HG02884 (cell line): ENCODE results near the gene ZSWIM3.
"Not testable (repeated sequence)": the region's sequence is repeated elsewhere in the genome, so short reads cannot be mapped to it uniquely, and the experiment has no call there.

Experiments
- ATAC-seq: cut with Tn5 transposase; IDR thresholded peaks from one replicate; pipeline ENCODE4 v1.9.1; 2021; ENCODE audit warnings: mild to moderate bottlenecking, moderate library complexity; ENCODE audit not compliant: unreplicated experiment

Gene ZSWIM3

DNA sequence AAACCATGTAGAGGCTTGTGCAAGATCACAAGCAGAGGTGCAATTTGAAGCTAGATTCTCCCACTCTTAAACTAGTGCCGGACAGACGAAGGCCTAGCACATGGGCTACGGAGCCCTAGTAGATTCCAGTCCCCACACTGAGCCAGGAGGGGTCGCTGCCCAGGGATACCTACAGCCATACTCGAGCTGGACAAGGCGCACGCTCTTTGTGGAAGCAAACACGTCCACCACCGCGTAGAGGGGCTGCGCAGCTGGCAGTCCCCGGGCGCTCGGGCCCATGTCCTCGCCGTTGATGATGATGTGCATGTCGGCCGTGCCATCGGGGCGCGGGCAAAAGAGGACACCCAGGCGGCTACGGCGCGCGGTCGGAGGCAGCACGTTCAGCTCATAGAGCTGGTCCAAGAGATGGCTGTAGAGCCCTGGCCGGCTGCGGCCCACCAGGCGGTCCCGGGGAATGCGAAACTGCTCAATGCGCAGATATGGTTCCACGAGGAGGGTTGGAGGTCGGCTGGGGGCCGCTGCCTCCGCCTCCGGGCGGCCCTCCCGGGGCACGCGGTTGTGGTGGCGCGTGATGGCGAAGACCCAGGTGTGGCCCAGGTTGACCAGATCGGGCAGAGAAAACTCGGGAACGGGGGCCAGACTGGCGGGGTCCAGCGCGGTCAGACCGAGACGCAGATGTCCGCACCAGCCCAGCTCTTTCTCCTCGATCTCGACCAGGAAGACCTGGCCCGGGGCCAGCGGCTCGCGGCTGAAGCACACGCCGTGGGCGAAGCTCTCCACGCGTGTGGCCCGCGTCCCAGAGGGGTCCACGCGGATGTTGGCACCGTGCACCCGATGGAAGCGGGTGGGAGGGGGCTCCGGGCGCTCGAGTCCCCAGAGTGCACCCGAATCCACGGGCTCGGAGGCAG is 32.9 kb downstream of the ZSWIM3 start:
- no peak for ATAC-seq

DNA sequence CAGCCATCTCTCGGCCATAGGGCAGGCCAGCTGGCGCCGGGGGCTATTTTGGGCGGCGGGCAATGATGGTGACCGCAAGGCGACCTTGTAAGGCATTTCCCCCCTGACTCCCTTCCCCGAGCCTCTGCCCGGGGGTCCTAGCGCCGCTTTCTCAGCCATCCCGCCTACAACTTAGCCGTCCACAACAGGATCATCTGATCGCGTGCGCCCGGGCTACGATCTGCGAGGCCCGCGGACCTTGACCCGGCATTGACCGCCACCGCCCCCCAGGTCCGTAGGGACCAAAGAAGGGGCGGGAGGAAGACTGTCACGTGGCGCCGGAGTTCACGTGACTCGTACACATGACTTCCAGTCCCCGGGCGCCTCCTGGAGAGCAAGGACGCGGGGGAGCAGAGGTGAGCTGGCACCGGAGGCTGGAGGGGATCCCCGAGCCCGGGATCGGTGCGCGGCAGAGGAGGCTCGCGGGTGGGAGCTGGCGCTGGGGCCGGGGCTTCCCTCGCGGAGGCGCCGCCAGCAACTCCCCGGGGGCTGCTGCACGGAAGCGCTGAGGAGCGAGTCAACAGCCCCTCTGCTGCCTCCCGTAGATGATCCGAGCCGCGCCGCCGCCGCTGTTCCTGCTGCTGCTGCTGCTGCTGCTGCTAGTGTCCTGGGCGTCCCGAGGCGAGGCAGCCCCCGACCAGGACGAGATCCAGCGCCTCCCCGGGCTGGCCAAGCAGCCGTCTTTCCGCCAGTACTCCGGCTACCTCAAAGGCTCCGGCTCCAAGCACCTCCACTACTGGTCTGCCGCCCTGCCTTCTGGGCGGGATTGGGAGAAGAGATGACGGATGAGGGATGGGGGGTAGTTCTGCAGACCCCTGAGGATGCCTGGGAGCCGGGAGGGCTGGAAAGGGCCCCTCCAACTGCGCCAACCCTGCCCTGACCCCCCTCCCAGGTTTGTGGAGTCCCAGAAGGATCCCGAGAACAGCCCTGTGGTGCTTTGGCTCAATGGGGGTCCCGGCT is 33.9 kb downstream of the ZSWIM3 start, which contains the start of the genes CTSA and NEURL2:
TSS of gene CTSA (plus strand) at position 351 of the 999 bp plus-strand sequence. CDS start at position 585, 234 bp downstream.
TSS of gene NEURL2 (minus strand) at position 224 of the 999 bp plus-strand sequence. CDS start at position 7, 217 bp downstream.
- ATAC-seq = peak; percentile 71

DNA sequence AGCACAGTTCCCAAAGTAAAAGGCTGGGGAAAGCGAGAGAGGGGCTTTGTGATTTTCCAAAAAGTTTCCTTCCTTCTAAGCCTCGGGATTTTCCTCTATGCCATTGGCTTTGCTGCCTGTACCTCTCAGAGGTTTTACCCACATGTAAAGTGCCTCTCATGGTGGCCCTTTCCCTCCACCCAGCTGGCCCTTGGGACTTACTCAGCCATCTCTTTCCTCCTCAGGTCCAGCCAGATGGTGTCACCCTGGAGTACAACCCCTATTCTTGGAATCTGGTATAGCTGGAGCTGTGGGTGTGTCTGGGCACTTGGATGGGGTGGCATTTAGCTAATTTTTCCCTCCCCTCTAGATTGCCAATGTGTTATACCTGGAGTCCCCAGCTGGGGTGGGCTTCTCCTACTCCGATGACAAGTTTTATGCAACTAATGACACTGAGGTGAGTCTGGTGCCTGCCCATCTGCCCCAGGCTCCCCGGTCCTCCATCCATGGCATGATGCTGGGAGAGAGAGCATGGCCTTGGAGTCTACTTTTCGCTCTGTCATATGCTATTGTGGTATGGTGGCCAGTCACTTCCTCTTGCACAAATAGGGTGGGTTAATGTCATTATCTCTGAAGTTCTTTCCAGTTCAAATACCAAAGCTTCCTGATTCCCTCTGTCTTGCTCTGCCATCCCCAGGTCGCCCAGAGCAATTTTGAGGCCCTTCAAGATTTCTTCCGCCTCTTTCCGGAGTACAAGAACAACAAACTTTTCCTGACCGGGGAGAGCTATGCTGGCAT is 34.8 kb downstream of the ZSWIM3 start:
- no peak for ATAC-seq

DNA sequence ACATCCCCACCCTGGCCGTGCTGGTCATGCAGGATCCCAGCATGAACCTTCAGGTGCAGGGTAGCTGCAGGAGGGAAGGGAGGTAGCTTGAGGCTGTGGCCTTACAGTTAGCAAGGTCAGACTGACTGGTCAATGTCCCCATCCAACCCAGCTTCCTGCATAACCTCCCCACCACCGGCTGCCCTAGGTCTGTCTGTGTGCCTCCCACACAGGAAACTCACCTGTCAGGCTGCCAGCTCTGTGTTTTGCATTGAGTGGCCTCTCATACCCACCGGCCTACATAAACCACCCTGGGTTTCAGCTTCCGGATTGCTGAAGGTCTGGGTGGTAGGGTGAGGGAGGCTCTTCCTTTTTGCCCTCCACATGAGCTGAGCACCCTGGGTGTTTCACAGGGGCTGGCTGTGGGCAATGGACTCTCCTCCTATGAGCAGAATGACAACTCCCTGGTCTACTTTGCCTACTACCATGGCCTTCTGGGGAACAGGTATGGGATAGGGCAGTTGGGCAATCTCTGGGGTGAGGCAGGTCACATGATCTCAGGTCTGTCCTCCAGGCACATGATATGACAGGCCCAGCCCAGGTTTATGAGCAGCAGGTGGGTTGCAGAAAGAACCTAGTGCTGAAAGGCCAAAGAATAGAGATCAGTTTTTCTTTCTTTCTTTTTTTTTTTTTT is 35.5 kb downstream of the ZSWIM3 start:
- no peak for ATAC-seq

DNA sequence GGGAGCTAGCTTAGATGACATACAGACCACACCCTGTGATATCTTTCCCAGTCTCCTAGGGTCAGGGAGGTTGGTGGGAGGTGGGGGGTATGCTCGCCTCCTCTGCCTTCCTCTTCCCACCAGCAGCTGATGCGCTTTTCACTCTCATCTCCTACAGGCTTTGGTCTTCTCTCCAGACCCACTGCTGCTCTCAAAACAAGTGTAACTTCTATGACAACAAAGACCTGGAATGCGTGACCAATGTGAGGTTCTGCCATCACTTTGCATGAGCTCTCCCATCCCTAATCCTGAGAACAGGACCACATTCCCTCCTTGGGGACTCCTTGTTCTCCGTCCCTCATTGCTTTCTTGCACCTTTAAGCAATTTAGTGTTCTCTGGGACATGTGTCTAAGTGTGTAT is 36.4 kb downstream of the ZSWIM3 start:
- no peak for ATAC-seq

DNA sequence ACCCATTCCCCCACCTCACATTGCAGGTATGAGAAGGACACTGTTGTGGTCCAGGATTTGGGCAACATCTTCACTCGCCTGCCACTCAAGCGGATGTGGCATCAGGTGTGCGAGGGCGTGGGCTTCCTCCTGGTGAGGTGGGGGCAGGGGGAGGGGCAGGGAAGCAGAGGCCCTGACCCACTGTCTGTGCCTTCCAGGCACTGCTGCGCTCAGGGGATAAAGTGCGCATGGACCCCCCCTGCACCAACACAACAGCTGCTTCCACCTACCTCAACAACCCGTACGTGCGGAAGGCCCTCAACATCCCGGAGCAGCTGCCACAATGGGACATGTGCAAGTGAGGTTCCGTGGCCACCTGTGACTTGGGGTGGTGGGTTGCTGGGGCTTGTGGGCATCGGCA is 37.4 kb downstream of the ZSWIM3 start:
- ATAC-seq = no peak

DNA sequence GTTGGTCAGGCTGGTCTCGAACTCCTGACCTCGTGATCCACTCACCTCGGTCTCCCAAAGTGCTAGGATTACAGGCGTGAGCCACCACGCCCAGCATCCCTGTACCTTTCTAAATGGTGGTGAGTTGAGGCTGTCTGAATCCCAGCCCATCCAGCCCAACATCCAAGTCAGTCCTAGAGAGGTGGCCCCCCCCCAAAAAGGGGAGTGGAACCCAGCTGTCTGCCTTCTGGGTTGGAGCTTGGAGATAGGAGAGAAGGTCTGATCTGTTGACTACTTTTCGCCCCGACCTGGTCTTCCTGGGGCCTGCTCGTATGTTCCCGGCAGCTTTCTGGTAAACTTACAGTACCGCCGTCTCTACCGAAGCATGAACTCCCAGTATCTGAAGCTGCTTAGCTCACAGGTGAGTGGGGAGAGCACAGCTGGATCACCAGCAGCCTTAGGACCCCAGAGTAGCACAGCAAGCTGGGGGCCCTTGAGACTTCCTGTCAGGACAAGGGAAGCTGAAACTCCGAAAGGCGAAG is 39.3 kb downstream of the ZSWIM3 start:
- no peak for ATAC-seq

DNA sequence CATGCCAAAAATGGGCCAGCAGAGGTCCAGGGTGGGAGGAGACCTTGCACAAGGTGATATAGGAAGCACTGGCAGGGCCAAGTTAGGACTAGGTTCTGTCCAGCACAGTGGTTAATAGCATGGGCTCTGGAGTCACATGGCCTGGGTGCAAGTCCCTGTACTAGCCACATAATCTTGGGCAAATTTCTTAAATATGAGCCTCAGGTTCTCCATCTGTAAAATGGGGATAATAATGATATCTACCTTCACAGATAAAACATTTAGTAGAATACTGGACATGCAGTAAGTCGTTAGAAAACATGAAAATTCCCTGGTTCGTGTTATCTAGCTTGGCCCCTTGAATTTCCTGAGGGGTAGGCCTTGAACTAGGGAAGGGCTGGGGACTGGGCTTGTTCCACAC is 39.9 kb downstream of the ZSWIM3 start:
- no peak for ATAC-seq

DNA sequence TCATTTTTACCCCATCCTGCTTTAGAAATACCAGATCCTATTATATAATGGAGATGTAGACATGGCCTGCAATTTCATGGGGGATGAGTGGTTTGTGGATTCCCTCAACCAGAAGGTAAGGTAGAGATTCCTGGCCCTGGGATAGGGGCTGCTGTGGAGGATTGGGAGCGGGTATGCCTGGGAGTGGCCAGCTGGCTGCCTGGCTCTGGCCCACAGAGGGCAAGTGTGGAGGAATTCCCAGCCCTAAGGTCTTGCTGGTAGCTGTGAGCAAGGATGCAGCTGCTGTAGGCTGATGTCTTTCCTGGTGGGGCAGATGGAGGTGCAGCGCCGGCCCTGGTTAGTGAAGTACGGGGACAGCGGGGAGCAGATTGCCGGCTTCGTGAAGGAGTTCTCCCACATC is 40.3 kb downstream of the ZSWIM3 start:
- ATAC-seq = no peak

DNA sequence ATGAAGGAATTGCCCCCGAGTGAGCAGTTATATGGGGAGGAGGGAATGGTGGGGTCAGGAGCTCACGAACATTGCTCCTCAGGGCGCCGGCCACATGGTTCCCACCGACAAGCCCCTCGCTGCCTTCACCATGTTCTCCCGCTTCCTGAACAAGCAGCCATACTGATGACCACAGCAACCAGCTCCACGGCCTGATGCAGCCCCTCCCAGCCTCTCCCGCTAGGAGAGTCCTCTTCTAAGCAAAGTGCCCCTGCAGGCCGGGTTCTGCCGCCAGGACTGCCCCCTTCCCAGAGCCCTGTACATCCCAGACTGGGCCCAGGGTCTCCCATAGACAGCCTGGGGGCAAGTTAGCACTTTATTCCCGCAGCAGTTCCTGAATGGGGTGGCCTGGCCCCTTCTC is 40.9 kb downstream of the ZSWIM3 start:
- no peak for ATAC-seq

DNA sequence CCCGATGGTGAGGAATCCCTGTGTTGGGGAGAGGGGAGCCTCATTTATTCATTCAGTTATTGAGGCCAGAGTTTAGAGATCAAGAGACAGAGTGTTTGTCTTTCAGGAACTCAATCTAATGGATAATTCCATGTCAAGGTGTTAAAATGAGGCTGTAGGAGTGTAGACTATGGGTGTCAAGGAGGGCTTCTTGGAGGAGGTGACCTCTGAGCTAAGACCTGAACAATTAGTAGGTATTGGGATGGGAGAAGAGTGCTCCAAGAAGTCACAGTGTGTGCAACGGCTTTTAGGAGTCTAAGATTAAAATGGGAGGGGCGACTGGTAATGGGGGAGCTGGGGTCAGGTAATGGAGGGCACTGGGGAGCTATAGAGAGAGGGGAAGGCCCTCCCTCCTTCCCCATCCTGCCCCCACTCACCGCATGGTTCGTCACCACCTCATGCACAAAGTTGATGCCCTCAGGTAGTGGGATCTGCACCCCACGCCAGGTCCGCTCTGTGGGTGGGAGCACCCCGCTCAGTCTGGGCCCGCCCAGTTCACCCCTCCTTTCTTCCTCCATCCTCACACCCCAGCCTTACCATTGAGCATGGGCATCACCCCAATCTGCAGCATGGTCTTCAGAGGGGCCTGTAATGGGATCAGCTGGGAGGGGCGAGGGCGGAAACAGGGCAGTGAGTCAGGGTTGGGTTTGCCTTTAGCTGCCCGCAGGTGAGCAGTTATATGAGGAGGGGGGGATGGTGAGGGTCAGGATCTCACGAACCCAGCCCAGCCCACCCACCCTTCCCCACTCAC is 41.8 kb downstream of the ZSWIM3 start:
- no peak for ATAC-seq

DNA sequence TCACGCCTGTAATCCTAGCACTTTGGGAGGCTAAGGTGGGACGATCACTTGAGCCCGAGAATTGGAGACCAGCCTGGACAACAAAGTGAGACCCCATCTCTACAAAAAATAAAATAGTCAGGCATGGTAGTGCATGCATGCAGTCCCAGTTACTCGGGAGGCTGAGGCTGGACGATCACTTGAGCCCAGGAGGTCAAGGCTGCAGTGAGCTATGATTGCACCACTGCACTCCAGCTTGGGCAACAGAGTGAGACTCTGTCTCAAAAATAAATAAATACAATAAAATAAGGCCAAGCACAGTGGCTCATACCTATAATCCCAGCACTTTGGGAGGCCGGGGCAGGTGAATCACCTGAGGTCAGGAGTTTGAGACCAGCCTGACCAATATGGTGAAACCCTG is 43.9 kb downstream of the ZSWIM3 start:
- ATAC-seq = not testable (repeated sequence)

DNA sequence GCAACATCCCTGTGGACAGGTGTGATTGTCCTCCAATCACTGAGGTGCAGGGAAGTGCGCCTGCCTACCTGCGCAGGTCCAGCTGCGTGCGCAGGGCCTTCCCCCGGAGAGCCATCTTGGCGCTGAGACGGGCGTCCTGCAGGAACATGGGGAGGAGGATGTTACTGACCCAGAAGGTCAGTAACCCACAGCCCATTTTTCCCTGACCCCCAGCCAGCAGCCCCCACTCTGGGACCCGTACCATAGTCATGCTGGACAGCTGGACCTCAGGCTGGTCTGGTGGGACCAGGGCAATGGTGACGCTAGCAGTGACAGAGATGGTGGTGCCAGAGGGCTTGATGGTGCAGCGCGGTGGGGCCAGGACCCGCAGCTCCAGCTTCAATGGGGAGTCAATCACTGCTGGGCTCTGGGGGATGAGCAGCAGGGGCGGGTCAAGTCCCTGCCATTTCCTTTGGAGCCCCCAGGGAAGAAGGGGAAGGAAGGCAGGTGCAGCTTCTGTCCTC is 44.8 kb downstream of the ZSWIM3 start:
- ATAC-seq = no peak

DNA sequence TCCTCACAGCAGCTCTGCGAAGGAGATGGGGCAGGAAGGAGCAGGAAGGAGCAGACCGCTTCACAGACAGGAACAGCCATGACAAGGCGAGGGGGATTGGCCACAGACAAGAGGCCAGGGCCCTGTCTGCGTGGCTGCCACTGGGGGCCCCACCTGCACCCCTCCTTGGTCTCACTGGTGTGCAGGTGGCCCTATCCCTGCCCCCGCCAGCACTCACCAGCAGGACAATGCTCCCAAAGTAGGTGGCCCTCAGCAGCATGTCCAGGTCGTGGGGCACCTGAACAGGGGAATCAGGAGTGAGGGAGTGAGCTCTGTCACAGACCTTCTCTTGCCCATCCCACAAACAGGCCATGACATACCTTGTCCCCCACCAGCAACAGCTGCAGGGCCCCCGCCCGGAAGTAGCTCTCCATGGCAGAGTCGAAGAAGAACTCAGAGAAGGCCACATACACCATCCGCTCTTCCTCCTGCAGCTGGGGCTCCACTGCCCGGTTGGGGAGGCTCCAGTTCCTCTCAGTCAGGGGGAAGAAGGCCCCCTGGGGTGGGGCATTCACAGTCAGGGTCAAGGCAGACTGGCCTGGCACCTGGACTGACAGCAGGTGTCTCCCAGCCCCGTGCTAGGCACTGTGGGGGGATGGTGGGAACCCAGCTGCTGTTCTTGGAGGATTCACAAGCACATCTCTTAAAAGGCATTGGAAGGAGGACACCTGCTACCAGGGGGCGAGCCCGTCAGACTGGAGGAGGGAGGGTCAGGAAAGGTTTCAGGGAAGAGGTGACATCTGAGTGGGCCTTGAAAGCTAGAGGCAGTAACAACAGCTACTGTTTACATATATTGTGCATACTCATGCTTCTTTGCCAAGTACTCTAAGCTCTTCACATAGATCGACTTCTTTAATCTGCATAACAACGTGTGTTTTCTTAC is 47.4 kb downstream of the ZSWIM3 start:
- ATAC-seq = no peak

DNA sequence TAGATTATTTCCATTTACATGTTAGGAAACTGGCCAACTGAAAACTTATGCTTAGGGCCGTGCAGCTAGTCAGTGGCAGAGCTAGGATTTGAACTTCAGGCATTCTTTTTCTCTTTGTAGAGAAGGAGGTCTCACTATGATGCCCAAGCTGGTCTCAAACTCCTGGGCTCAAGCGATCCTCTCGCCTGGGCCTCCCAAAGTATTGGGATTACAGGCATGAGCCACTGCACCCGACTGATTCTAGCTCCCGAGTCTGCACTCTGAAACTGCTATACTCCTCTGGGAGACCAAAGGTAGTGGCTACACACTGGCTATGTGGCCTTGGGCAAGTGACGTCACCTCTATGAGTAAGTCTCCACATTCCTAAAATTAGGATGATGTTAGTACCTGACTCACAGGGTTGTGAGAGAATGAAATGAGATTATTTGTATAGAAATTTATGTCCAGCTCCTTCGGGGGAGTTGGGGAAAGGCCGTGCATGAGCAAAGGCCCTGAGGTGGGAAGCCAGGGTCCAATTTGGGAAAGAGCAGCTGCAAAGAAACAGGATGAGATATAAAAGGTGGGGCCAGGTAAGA is 48.2 kb downstream of the ZSWIM3 start:
- no peak for ATAC-seq

DNA sequence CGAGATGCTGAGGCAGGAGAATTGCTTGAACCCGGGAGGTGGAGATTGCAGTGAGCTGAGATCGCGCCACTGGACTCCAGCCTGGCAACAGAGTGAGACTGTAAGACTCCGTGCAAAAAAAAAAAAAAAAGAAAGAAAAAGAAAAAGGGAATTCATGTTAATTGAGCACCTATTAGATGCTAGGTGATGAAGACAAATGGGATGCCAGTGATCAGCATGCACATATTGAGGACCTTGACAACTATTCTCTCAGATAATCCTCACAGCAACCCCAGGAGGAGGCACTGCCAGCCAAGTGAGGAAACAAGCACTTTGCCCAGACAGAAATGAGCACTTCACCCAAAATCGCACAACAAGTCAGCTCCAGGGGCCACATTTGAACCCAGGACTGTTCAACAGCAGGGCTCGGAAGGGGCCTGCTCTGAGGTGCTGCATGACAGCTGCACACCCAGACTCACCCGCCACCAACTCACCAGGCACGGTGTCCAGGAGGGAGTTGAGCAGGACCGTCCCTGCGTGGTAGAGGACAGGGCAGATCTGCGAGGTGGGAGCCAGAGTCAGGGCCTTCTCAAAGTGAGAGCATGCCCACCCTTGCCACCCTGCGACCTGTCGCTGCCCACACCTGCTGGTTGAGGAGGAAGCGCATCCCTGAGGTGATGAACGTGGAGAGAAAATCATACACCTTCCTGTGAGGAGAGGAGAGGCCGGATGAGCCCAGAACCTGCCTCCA is 50.0 kb downstream of the ZSWIM3 start:
- ATAC-seq = no peak

DNA sequence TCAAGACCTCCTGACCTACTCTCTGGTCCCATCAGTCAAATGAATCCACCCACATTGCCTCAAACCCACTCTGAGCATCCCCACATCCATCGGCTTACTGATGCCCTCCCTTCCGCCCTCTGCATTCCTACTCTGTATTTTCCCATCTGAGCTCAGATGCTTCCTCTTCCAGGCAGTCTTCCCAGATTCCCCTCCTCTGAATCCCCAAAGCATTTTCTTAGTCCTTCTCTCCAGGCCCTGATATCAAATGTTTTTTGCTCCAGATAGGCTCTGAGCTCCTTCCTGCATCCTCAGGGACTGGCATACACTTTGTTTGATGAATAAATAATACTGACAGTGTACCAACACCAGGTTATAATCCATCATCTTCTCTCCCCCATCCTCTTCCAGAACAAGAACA is 50.7 kb downstream of the ZSWIM3 start:
- no peak for ATAC-seq
